GM12878 (cell line): ENCODE results near the gene LATS2. TPM values are rescaled to one million over a fixed set of nuclear protein-coding genes. Genes with fewer than 3 reads are reported as not detected.

Experiments
- ATAC-seq: fragments of 200-7000 bp; cut with Tn5 transposase; 3 replicates; pipeline ENCODE4 v1.9.1; 2020; ENCODE audit warnings: mild to moderate bottlenecking, moderate library complexity
- BruUV-seq: library from RNA; stranded (reverse); fragments of 400-500 nt; replicated peaks from 2 replicates; lab custom pipeline; 2021; lab: Mats Ljungman, UMichigan
- CTCF ChIA-PET: fragments of 300-600 bp; sonication (Branson Sonifier 250); formaldehyde crosslinking; extraction: SDS; loops from one replicate; lab custom pipeline; 2021; ENCODE audit warnings: inconsistent platforms; lab: Yijun Ruan, JAX
- POLR2A ChIA-PET: fragments of 350-600 bp; formaldehyde crosslinking; extraction: SDS; loops from one replicate; lab custom pipeline; 2021; ENCODE audit warnings: inconsistent platforms; lab: Charles Lee
- RAD21 ChIA-PET: fragments of 300-600 bp; sonication (Branson Sonifier 250); formaldehyde crosslinking; loops from one replicate; lab custom pipeline; 2023; ENCODE audit warnings: antibody characterized with exemption; ENCODE audit not compliant: unreplicated experiment; lab: Charles Lee
- SMC1A ChIA-PET: fragments of 300-600 bp; sonication (Branson Sonifier 250); formaldehyde crosslinking; loops from one replicate; lab custom pipeline; 2023; ENCODE audit not compliant: unreplicated experiment, uncharacterized antibody; lab: Charles Lee
- DNase-seq: peaks from one replicate; pipeline ENCODE4 v3.0.0-alpha.2; 2011; ENCODE audit warnings: low read depth, low spot score
- FAIRE-seq: peaks from 3 replicates; lab custom pipeline; 2011; peaks lifted over from hg19 to GRCh38; lab: Jason Lieb, UNC
- H2AFZ ChIP-seq: 2 replicates; pipeline ENCODE4 v1.6.0; 2011; ENCODE audit warnings: low read depth, low read length, control low read depth; ENCODE audit not compliant: control insufficient read depth
- H3K27ac ChIP-seq: 2 replicates; pipeline ENCODE4 v1.5.1; 2011; ENCODE audit warnings: control low read depth; ENCODE audit not compliant: control insufficient read depth, insufficient read depth
- H3K27me3 ChIP-seq, 2 experiments: replicated peaks in 1 of 2; 2 replicates each; pipeline versions ENCODE4 v1.6.0 to v1.6.1; 2011; ENCODE audit warnings: low read length in 1 of 2; ENCODE audit not compliant: control insufficient read depth in 2 of 2, insufficient read depth in 2 of 2
- H3K36me3 ChIP-seq, 2 experiments: 2 replicates each; pipeline ENCODE4 v1.5.1; 2011; ENCODE audit warnings: low read length in 1 of 2; ENCODE audit not compliant: control insufficient read depth in 2 of 2, insufficient read depth in 2 of 2
- H3K4me1 ChIP-seq: 2 replicates; pipeline ENCODE4 v1.6.1; 2011; ENCODE audit warnings: mild to moderate bottlenecking, low read length, moderate library complexity, mixed read lengths; ENCODE audit not compliant: control insufficient read depth, insufficient read depth
- H3K4me2 ChIP-seq: 2 replicates; pipeline ENCODE4 v1.6.0; 2011; ENCODE audit warnings: control low read depth; ENCODE audit not compliant: control insufficient read depth, insufficient read depth
- H3K4me3 ChIP-seq: fragments of 200-600 bp; sonication (generic); 2 replicates; pipeline ENCODE4 v1.5.1; 2016
- H3K79me2 ChIP-seq: 2 replicates; pipeline ENCODE4 v1.6.0; 2011; ENCODE audit warnings: low read length; ENCODE audit not compliant: control insufficient read depth, insufficient read depth
- H3K9ac ChIP-seq: 2 replicates; pipeline ENCODE4 v1.8.0; 2011; ENCODE audit warnings: low read length, control low read depth, mixed read lengths; ENCODE audit not compliant: control insufficient read depth, insufficient read depth
- H3K9me3 ChIP-seq: replicated peaks from 3 replicates; pipeline ENCODE4 v1.5.1; 2011; ENCODE audit warnings: mild to moderate bottlenecking, low read length; ENCODE audit not compliant: control insufficient read depth, insufficient read depth
- H4K20me1 ChIP-seq: 2 replicates; pipeline ENCODE4 v1.6.0; 2011; ENCODE audit not compliant: control insufficient read depth, insufficient read depth
- ATF7 ChIP-seq: fragments of 450-650 bp; IDR thresholded peaks from 2 replicates; pipeline ENCODE4 v1.6.1; 2016; ENCODE audit warnings: low read depth, mild to moderate bottlenecking
- CBX5 ChIP-seq: sonication (generic); IDR thresholded peaks from 2 replicates; pipeline ENCODE4 v1.6.1; 2016; ENCODE audit warnings: low read depth, moderate library complexity, mild to moderate bottlenecking, inconsistent platforms
- CEBPB ChIP-seq, 2 experiments: fragments of 150-350 bp in 1 of 2; IDR thresholded peaks; 2 replicates each; pipeline ENCODE4 v1.6.1; 2012 to 2014; ENCODE audit warnings: low read depth in 2 of 2, low read length in 2 of 2, borderline replicate concordance in 1 of 2, inconsistent platforms in 1 of 2
- CREB1 ChIP-seq: IDR thresholded peaks from 2 replicates; pipeline ENCODE4 v1.6.1; 2012; ENCODE audit warnings: low read depth, mild to moderate bottlenecking, inconsistent platforms
- EED ChIP-seq: sonication (generic); IDR thresholded peaks from 2 replicates; pipeline ENCODE4 v1.6.1; 2016; ENCODE audit warnings: antibody characterized with exemption, low read depth
- GABPA ChIP-seq: IDR thresholded peaks from 2 replicates; pipeline ENCODE4 v1.6.1; 2014; ENCODE audit warnings: antibody characterized with exemption, low read depth, mild to moderate bottlenecking, inconsistent platforms
- IKZF1 ChIP-seq: fragments of 450-650 bp; conservative IDR thresholded peaks from 2 replicates; pipeline ENCODE4 v1.6.1; 2017; ENCODE audit warnings: antibody characterized with exemption, mild to moderate bottlenecking
- NR2C2 ChIP-seq: IDR thresholded peaks from 2 replicates; pipeline ENCODE4 v1.6.1; 2011; ENCODE audit warnings: borderline replicate concordance, low read depth; ENCODE audit not compliant: control insufficient read depth, insufficient read length
- PAX8 ChIP-seq: fragments of 450-650 bp; IDR thresholded peaks from 2 replicates; pipeline ENCODE4 v1.6.1; 2017; ENCODE audit warnings: mild to moderate bottlenecking, moderate library complexity
- SMAD5 ChIP-seq: IDR thresholded peaks from 2 replicates; pipeline ENCODE4 v1.6.1; 2016; ENCODE audit warnings: antibody characterized with exemption, low read depth
- SUPT20H ChIP-seq: IDR thresholded peaks from 2 replicates; pipeline ENCODE4 v1.6.1; 2011; ENCODE audit warnings: low read depth, mild to moderate bottlenecking, low read length, moderate library complexity, borderline replicate concordance; ENCODE audit not compliant: control insufficient read depth
- TCF12 ChIP-seq: IDR thresholded peaks from 2 replicates; pipeline ENCODE4 v1.6.1; 2011; ENCODE audit warnings: low read depth, mild to moderate bottlenecking, low read length
- WGBS: methylation state at CpG from one replicate; pipeline ENCODE4 v1.1.6; 2016; ENCODE audit warnings: low lambda C conversion rate; ENCODE audit not compliant: insufficient replicate concordance, insufficient coverage; ENCODE audit errors: missing lambda C conversion rate; 5-methylcytosine and 5-hydroxymethylcytosine counted together
- in situ Hi-C: fragments of 300-500 bp; cut with MboI; formaldehyde crosslinking; loops from 9 replicates; pipeline ENCODE4 v1.14.3; 2018; ENCODE audit warnings: mixed read lengths
- intact Hi-C: fragments of 100-400 bp; cut with micrococcal nuclease; formaldehyde crosslinking; loops from one replicate; pipeline ENCODE4 v1.14.2; 2022; ENCODE audit not compliant: unreplicated experiment
- polyA plus RNA-seq, 11 experiments: library from polyadenylated mRNA; depleted of rRNA in 4 of 11; unstranded in 6 of 11; stranded (reverse) in 5 of 11; fragments of >200 nt; fragmentation: Nextera tagmentation in 4 of 11; fragmentation: Illumina TruSeq in 1 of 11; extraction: Ambion mirVana in 4 of 11; extraction: Trizol in 1 of 11; gene quantifications; 1 replicate in 1 of 11; 2 replicates in 10 of 11; pipeline versions ENCODE4 v1.2.1 to v1.2.3, GENCODE V29; 2011 to 2016; ENCODE audit warnings: inconsistent platforms in 2 of 11, missing spikeins in 2 of 11, low read depth in 1 of 11
- total RNA-seq, 4 experiments: library from RNA; depleted of rRNA in 3 of 4; stranded (reverse); fragments of >200 nt in 3 of 4; fragmentation: Illumina TruSeq in 1 of 4; extraction: Trizol in 1 of 4; gene quantifications; 2 replicates each; pipeline versions ENCODE4 v1.2.1 to v1.2.3, GENCODE V29; 2013 to 2021
- TF ChIP-seq, protein P1 (sequence below): fragments of 450-650 bp; formaldehyde crosslinking; IDR thresholded peaks from 2 replicates; pipeline ENCODE4 v1.5.0; 2022; ENCODE audit warnings: mild to moderate bottlenecking, missing genetic modification characterization
- TF ChIP-seq, protein P2 (sequence below): IDR thresholded peaks from 2 replicates; pipeline ENCODE4 v1.6.1; 2012; ENCODE audit warnings: improper control_type of control experiment, low read depth, low read length; ENCODE audit not compliant: insufficient replicate concordance

LATS2 gene
- total and polyA plus RNA-seq, 10 of the 15 experiments (the other 5 are each of a cell fraction or from before 2014, with no cell fraction given): 0.90 to 7.8 (median 2.0) TPM

DNA sequence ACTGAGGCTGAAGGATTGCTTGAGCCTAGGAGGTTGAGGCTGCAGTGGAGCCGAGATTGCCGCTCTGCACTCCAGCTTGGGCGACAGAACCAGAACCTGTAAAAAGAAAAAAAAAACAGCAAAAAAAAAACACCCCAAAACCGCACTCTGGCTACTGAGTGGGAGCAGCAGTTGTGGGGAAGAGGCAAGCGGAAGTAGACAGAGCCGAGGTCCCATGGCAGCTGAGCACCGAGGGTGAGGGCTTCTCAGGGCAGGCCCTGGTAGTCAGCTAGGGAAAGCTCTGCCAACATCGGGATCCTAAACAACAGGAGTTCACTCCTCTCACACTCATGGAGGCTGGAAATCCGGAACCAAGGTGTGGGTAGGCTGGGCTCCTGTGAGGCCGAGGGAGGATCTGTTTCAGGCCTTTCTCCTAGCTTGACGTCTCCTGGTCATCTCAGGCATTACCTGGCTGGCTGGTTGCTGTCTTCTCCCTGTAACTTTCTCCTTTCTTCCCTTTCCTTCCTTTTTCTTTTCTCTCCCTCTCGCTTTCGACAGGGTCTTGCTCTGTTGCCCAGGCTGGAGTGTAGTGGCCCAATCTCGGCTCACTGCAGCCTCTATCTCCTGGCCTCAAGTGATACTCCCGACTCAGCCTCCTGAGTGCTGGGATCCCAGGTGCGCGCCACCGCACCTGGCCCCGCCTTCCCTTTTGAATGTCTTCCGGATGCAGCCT, 15.8 kb upstream of the LATS2 start (continued):
- TF ChIP-seq, protein P1, sequence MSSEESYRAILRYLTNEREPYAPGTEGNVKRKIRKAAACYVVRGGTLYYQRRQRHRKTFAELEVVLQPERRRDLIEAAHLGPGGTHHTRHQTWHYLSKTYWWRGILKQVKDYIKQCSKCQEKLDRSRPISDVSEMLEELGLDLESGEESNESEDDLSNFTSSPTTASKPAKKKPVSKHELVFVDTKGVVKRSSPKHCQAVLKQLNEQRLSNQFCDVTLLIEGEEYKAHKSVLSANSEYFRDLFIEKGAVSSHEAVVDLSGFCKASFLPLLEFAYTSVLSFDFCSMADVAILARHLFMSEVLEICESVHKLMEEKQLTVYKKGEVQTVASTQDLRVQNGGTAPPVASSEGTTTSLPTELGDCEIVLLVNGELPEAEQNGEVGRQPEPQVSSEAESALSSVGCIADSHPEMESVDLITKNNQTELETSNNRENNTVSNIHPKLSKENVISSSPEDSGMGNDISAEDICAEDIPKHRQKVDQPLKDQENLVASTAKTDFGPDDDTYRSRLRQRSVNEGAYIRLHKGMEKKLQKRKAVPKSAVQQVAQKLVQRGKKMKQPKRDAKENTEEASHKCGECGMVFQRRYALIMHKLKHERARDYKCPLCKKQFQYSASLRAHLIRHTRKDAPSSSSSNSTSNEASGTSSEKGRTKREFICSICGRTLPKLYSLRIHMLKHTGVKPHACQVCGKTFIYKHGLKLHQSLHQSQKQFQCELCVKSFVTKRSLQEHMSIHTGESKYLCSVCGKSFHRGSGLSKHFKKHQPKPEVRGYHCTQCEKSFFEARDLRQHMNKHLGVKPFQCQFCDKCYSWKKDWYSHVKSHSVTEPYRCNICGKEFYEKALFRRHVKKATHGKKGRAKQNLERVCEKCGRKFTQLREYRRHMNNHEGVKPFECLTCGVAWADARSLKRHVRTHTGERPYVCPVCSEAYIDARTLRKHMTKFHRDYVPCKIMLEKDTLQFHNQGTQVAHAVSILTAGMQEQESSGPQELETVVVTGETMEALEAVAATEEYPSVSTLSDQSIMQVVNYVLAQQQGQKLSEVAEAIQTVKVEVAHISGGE (CRISPR knock-in tag): no peak
- TF ChIP-seq CEBPB (IDR thresholded peaks at IDR 0.05; ENCODE audit: borderline replicate concordance in 1 of 2, low read depth in 2 of 2, low read length in 2 of 2) (no peak), EED (no peak), ATF7 (no peak), CBX5 (no peak), PAX8 (no peak), IKZF1 (no peak), TCF12 (no peak), CREB1 (no peak), SMAD5 (no peak)

DNA sequence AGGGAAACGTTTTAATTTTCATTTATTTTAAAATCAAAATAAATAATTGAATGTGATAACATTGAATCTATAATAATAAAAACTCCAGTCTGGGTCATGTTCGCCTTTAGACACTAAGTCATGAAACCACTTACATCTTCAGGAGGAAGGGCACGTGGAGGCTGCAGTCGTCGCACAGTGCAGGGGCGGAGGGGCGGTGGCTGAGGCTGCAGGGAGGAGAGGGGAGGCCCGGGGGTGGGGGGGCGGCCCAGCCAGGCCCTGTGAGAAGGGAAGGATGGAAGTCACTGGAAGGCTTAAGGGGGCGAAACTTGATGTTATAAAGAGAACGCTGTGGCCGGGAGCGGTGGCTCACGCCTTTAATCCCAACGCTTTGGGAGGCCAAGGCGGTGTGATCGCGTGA, 14.9 kb upstream of the LATS2 start:
- Histone ChIP-seq H3K4me2 (no peak overlapping the region; the same call in 1 of the 2 replicates), H3K9me3 (no peaks in the 10 kb centered on the region), H2AFZ (peak overlapping the region; percentile 13; the same call in 1 of the 2 replicates), H3K27me3 (no peaks in the 10 kb centered on the region; a peak in 1 of 4 replicates), H3K79me2 (no peaks in the 10 kb centered on the region), H4K20me1 (no peaks in the 10 kb centered on the region), H3K4me1 (peaks cover 6% of the 10 kb centered on the region), H3K27ac (no peak overlapping the region), H3K9ac (no peak overlapping the region), H3K4me3 (no peak overlapping the region), H3K36me3 (no peaks in the 10 kb centered on the region)
- ATAC-seq (peak; percentile 21), DNase-seq (no peak), FAIRE-seq (no peak)
- CTCF ChIA-PET: no interaction called here
- 61% methylated on average over 15 of the region's 18 CpGs for whole genome bisulfite sequencing
- in situ Hi-C loops: no loop called here
- RAD21 ChIA-PET: no interaction called here
- BruUV-seq: no TSS peak
- intact Hi-C loops: loop anchor here (10.0 kb wide), 1 partner anchor 131 kb away; no protein-coding TSS in a partner anchor
- TF ChIP-seq NR2C2 (no peak), GABPA (no peak), SUPT20H (no peak)
- TF ChIP-seq, protein P2, sequence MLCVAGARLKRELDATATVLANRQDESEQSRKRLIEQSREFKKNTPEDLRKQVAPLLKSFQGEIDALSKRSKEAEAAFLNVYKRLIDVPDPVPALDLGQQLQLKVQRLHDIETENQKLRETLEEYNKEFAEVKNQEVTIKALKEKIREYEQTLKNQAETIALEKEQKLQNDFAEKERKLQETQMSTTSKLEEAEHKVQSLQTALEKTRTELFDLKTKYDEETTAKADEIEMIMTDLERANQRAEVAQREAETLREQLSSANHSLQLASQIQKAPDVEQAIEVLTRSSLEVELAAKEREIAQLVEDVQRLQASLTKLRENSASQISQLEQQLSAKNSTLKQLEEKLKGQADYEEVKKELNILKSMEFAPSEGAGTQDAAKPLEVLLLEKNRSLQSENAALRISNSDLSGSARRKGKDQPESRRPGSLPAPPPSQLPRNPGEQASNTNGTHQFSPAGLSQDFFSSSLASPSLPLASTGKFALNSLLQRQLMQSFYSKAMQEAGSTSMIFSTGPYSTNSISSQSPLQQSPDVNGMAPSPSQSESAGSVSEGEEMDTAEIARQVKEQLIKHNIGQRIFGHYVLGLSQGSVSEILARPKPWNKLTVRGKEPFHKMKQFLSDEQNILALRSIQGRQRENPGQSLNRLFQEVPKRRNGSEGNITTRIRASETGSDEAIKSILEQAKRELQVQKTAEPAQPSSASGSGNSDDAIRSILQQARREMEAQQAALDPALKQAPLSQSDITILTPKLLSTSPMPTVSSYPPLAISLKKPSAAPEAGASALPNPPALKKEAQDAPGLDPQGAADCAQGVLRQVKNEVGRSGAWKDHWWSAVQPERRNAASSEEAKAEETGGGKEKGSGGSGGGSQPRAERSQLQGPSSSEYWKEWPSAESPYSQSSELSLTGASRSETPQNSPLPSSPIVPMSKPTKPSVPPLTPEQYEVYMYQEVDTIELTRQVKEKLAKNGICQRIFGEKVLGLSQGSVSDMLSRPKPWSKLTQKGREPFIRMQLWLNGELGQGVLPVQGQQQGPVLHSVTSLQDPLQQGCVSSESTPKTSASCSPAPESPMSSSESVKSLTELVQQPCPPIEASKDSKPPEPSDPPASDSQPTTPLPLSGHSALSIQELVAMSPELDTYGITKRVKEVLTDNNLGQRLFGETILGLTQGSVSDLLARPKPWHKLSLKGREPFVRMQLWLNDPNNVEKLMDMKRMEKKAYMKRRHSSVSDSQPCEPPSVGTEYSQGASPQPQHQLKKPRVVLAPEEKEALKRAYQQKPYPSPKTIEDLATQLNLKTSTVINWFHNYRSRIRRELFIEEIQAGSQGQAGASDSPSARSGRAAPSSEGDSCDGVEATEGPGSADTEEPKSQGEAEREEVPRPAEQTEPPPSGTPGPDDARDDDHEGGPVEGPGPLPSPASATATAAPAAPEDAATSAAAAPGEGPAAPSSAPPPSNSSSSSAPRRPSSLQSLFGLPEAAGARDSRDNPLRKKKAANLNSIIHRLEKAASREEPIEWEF: no peak
- SMC1A ChIA-PET: no interaction called here
- POLR2A ChIA-PET: interaction anchor here (0.6 kb wide), 1 partner anchor 178 kb away, joined by 4 read pairs; no protein-coding TSS in a partner anchor
